ENCODE results near the gene GRM4.

Gene GRM4

DNA sequence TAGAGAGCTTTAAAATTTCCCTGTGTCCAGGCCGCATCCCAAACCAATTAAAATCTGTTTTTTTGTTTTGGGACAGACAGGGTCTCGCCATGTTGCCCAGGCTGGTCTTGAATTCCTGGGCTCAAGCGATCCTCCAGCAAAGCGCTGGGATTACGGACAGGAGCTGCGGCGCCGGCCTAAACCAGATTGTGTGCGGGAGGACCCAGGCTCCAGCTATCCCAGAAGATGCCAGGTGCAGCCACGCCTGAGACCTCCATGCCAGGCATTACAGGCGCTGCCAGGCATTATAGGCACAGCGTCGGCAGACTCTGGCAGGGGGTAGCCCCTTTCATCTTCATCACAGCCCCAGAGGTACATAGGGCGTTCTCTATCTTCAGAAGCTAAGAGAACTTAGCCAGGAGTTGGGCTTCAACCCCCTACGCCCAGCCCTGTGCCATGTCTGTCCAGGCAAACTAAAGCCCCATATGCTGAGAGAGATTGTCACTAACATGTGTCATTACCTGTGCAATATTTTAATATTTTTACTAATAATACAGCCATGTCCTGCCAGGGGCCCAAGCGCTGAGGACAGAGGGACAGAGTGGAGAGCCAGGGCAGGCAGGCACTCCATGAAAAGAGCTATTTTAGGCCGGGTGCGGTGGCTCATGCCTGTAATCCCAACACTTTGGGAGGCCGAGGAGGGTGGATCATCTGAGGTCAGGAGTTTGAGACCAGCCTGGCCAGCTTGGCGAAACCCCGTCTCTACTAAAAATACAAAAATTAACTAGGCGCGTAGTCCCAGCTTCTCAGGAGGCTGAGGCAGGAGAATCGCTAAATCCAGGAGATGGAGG, 9.8 kb upstream of the GRM4 start:
- Histone ChIP-seq H3K4me3 (ENCODE audit: low read length) (no peak overlapping the region), H2BK120ac (ENCODE audit: low read depth, low read length) (no peak overlapping the region), H4K8ac (ENCODE audit: low read depth, low read length) (no peak overlapping the region), H4K5ac (ENCODE audit: low read length) (no peak overlapping the region), H3K79me2 (ENCODE audit: control insufficient read depth, insufficient read depth, low read length) (no peaks in the 10 kb centered on the region), H3K23ac (ENCODE audit: low read length) (no peak overlapping the region), H3K79me1 (ENCODE audit: low read length) (no peaks in the 10 kb centered on the region), H3K4me1 (ENCODE audit: control insufficient read depth, low read depth, low read length) (peaks cover 5% of the 10 kb centered on the region), H3K36me3 (ENCODE audit: control insufficient read depth, insufficient read depth, low read length) (no peaks in the 10 kb centered on the region), H3K4ac (ENCODE audit: low read depth, low read length) (no peak overlapping the region), H2BK15ac (replicated peaks; ENCODE audit: low read depth) (no peak overlapping the region), H3K27me3 (ENCODE audit: insufficient read depth, low read length, poor library complexity) (no peaks in the 10 kb centered on the region), H3K9ac (ENCODE audit: low read length) (no peak overlapping the region), H3K27ac (ENCODE audit: low read depth, low read length) (no peak overlapping the region), H2BK5ac (ENCODE audit: low read length) (no peak overlapping the region), H3K18ac (ENCODE audit: low read length) (no peak overlapping the region), H2AK5ac (ENCODE audit: low read length) (no peak overlapping the region), H3K56ac (ENCODE audit: low read length) (no peak overlapping the region), H3K4me2 (ENCODE audit: low read length) (no peak overlapping the region)
- WGBS (ENCODE audit: extremely low coverage, insufficient coverage, low lambda C conversion rate) = no CpG with 5 or more reads among the region's 24 CpGs
- no peak for DNase-seq

DNA sequence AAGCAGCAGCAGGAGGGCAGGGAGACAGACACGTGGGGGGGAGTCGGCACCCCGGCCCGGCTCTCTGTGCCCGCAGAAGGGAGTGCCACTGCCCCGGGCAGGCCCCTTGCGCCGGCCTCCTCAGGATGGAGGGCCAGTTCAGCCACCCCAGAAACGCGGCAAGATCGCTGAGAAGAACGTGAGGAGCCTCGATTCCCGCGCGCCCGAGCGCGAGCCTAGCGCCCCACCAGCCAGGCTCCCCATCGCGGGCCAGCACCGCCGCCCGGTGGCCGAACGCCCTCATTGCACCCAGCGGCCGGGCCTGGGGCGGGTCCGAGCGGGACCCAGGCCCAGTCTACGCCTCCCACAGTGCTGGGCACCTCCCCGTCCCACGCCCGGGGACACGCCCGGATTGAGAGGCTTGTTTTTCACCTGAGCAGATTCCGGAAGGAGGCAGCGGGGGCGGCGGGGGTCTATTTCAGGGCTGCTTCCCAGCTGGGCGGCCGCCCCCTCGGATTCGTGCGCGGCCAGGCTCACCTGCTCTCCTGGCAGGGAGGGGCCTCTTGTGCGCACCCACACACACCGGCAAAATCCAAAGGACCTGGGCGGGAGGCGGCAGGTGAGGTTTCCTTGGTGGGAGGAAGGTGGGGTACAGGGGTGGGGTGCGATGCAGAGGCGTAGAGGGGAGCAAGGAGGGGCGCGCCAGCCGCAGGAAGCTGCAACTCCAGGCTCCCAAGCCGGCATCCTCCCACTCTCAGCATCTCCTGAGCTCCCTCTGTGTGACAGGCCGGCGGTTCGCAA, 9.0 kb upstream of the GRM4 start:
- Histone ChIP-seq H4K8ac (ENCODE audit: low read depth, low read length) (no peak overlapping the region), H3K23ac (ENCODE audit: low read length) (no peak overlapping the region), H2AK5ac (ENCODE audit: low read length) (no peak overlapping the region), H2BK5ac (ENCODE audit: low read length) (no peak overlapping the region), H3K27ac (ENCODE audit: low read depth, low read length) (no peak overlapping the region), H3K4me2 (ENCODE audit: low read length) (peak overlapping the region; percentile 48), H2BK120ac (ENCODE audit: low read depth, low read length) (no peak overlapping the region), H3K18ac (ENCODE audit: low read length) (no peak overlapping the region), H3K4me1 (ENCODE audit: control insufficient read depth, low read depth, low read length) (peaks cover 6% of the 10 kb centered on the region), H3K27me3 (ENCODE audit: insufficient read depth, low read length, poor library complexity) (no peaks in the 10 kb centered on the region), H3K56ac (ENCODE audit: low read length) (peak overlapping the region; percentile 78), H3K79me1 (ENCODE audit: low read length) (no peaks in the 10 kb centered on the region), H4K5ac (ENCODE audit: low read length) (no peak overlapping the region), H3K4me3 (ENCODE audit: low read length) (no peak overlapping the region), H3K79me2 (ENCODE audit: control insufficient read depth, insufficient read depth, low read length) (no peaks in the 10 kb centered on the region), H3K36me3 (ENCODE audit: control insufficient read depth, insufficient read depth, low read length) (no peaks in the 10 kb centered on the region), H3K4ac (ENCODE audit: low read depth, low read length) (no peak overlapping the region), H3K9ac (ENCODE audit: low read length) (peak overlapping the region; percentile 42), H2BK15ac (replicated peaks; ENCODE audit: low read depth) (no peak overlapping the region)
- no CpG with 5 or more reads among the region's 61 CpGs for WGBS (ENCODE audit: extremely low coverage, insufficient coverage, low lambda C conversion rate)
- DNase-seq = peak; percentile 51

DNA sequence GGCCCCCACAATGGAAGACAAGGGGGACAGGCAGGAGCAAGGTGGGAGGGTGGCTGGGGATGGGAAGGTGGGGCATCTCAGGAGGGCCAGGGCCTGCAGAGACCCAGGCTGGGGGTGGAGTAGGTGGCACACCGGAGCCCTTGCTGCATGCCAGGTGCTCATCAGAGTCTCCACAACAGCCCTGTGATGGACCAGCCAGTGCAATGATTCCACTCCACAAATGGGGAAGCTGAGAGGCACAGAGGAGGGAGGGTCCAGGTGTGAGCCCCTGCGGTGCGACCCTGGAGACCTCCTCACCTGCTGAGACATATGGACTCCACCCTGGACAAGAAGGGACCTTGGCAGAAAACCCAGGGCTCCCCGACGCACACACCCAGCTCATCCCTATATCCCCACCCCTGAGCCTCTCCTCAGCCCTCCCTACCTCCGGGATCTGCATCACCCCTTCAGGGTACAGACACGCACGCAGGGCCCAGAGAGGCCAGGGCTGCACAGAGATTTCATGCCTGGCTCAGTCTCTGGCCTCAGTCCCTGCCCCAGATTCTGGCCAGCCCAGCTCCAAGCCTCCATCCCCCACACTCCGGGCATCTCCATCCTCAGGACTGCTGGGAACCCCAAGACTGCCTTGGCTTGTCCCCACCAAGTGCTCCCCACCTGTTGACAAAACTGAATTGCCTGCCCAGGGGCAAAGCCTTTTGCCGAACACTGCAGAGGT, 7.1 kb upstream of the GRM4 start:
- DNase-seq = no peak
- no peak overlapping the region for H3K4me2 ChIP-seq (ENCODE audit: low read length)
- H3K4me3 ChIP-seq (ENCODE audit: low read length) = no peak overlapping the region
- no peaks in the 10 kb centered on the region for H3K27me3 ChIP-seq (ENCODE audit: insufficient read depth, low read length, poor library complexity)
- no peak overlapping the region for H4K8ac ChIP-seq (ENCODE audit: low read depth, low read length)
- H3K9ac ChIP-seq (ENCODE audit: low read length) = no peak overlapping the region
- no peak overlapping the region for H4K5ac ChIP-seq (ENCODE audit: low read length)
- no CpG with 5 or more reads among the region's 10 CpGs for WGBS (ENCODE audit: extremely low coverage, insufficient coverage, low lambda C conversion rate)
- no peak overlapping the region for H2BK15ac ChIP-seq (replicated peaks; ENCODE audit: low read depth)
- no peak overlapping the region for H3K56ac ChIP-seq (ENCODE audit: low read length)
- H3K23ac ChIP-seq (ENCODE audit: low read length) = no peak overlapping the region
- H3K4me1 ChIP-seq (ENCODE audit: control insufficient read depth, low read depth, low read length) = peaks cover 6% of the 10 kb centered on the region
- H3K79me2 ChIP-seq (ENCODE audit: control insufficient read depth, insufficient read depth, low read length) = no peaks in the 10 kb centered on the region
- no peak overlapping the region for H3K18ac ChIP-seq (ENCODE audit: low read length)
- no peak overlapping the region for H2AK5ac ChIP-seq (ENCODE audit: low read length)
- H2BK120ac ChIP-seq (ENCODE audit: low read depth, low read length) = no peak overlapping the region
- no peak overlapping the region for H3K27ac ChIP-seq (ENCODE audit: low read depth, low read length)
- H3K79me1 ChIP-seq (ENCODE audit: low read length) = no peaks in the 10 kb centered on the region
- H2BK5ac ChIP-seq (ENCODE audit: low read length) = no peak overlapping the region
- H3K4ac ChIP-seq (ENCODE audit: low read depth, low read length) = no peak overlapping the region
- no peaks in the 10 kb centered on the region for H3K36me3 ChIP-seq (ENCODE audit: control insufficient read depth, insufficient read depth, low read length)

DNA sequence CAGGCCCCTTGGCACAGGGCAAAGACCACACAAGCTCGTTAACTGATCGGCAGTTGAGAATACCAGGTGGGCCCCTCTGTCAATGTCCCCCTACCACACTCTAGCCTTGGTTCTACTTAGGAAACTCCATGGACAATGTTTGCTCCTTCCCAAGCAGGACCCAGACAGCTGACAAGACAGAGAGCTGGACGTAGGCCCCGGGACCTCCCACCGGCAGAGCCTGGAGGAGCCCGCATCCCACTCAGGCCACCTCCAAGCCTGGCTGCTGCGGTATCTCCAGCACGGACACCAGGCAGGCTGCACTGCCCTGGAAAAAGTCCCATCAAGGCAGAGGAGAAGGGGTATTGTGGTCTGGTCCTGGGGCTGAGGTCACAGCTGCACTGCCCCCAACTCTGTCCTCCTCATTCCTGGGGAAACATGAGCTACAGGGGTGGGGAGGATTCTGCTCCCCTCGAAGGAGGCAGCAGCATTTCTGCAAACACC, 6.2 kb upstream of the GRM4 start:
- Histone ChIP-seq H3K4ac (ENCODE audit: low read depth, low read length) (no peak overlapping the region), H2BK120ac (ENCODE audit: low read depth, low read length) (no peak overlapping the region), H3K4me3 (ENCODE audit: low read length) (no peak overlapping the region), H3K23ac (ENCODE audit: low read length) (no peak overlapping the region), H3K36me3 (ENCODE audit: control insufficient read depth, insufficient read depth, low read length) (no peaks in the 10 kb centered on the region), H3K9ac (ENCODE audit: low read length) (no peak overlapping the region), H3K27me3 (ENCODE audit: insufficient read depth, low read length, poor library complexity) (no peaks in the 10 kb centered on the region), H3K79me1 (ENCODE audit: low read length) (no peaks in the 10 kb centered on the region), H3K18ac (ENCODE audit: low read length) (no peak overlapping the region), H3K79me2 (ENCODE audit: control insufficient read depth, insufficient read depth, low read length) (no peaks in the 10 kb centered on the region), H3K27ac (ENCODE audit: low read depth, low read length) (no peak overlapping the region), H3K56ac (ENCODE audit: low read length) (no peak overlapping the region), H3K4me2 (ENCODE audit: low read length) (no peak overlapping the region), H2BK15ac (replicated peaks; ENCODE audit: low read depth) (no peak overlapping the region), H2BK5ac (ENCODE audit: low read length) (no peak overlapping the region), H4K8ac (ENCODE audit: low read depth, low read length) (no peak overlapping the region), H4K5ac (ENCODE audit: low read length) (no peak overlapping the region), H3K4me1 (ENCODE audit: control insufficient read depth, low read depth, low read length) (peaks cover 6% of the 10 kb centered on the region), H2AK5ac (ENCODE audit: low read length) (no peak overlapping the region)
- DNase-seq = no peak
- no CpG with 5 or more reads among the region's 9 CpGs for WGBS (ENCODE audit: extremely low coverage, insufficient coverage, low lambda C conversion rate)

DNA sequence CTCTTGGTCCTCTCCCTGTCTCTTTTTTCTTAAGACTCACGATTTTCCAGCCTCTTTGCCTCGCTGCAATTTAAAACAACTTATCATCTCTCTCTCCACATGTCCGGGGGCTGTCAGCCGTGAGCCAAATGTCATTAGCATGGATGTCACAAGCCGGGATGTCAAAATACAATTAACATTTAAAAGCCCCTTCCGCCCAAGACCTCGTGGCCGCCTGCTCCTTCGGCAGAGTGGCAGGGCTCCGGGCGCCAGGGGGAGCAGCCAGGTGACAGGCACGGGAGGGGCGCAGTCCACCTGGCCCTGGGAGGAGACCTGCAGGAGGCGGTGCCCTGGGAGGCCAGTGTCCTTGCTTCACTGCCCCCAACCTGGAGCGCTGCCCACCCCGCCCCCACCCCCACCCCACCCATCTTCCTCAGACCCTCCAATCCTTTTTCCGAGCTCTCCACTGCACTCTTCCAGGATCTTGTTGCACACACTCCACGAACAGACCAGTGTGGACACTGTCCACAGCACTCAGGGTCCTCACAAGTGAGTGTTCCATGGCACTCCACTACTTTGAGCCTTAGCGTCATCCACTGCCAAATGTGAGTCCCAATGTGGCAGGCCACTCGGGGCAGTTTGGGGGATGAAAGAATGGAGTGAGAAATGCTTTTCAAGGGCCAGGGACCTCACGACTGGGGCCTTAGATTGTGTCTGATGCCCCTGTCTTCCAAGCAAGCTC, 5.6 kb upstream of the GRM4 start:
- Histone ChIP-seq H3K27me3 (ENCODE audit: insufficient read depth, low read length, poor library complexity) (no peaks in the 10 kb centered on the region), H3K9ac (ENCODE audit: low read length) (no peak overlapping the region), H4K8ac (ENCODE audit: low read depth, low read length) (no peak overlapping the region), H3K27ac (ENCODE audit: low read depth, low read length) (no peak overlapping the region), H2BK15ac (replicated peaks; ENCODE audit: low read depth) (no peak overlapping the region), H3K4ac (ENCODE audit: low read depth, low read length) (no peak overlapping the region), H3K79me1 (ENCODE audit: low read length) (no peaks in the 10 kb centered on the region), H2BK120ac (ENCODE audit: low read depth, low read length) (no peak overlapping the region), H3K18ac (ENCODE audit: low read length) (no peak overlapping the region), H3K79me2 (ENCODE audit: control insufficient read depth, insufficient read depth, low read length) (no peaks in the 10 kb centered on the region), H3K36me3 (ENCODE audit: control insufficient read depth, insufficient read depth, low read length) (no peaks in the 10 kb centered on the region), H3K23ac (ENCODE audit: low read length) (no peak overlapping the region), H2BK5ac (ENCODE audit: low read length) (no peak overlapping the region), H3K4me1 (ENCODE audit: control insufficient read depth, low read depth, low read length) (peaks cover 6% of the 10 kb centered on the region), H2AK5ac (ENCODE audit: low read length) (no peak overlapping the region), H3K56ac (ENCODE audit: low read length) (no peak overlapping the region), H4K5ac (ENCODE audit: low read length) (no peak overlapping the region), H3K4me2 (ENCODE audit: low read length) (no peak overlapping the region), H3K4me3 (ENCODE audit: low read length) (no peak overlapping the region)
- peak; percentile 71 for DNase-seq
- WGBS (ENCODE audit: extremely low coverage, insufficient coverage, low lambda C conversion rate) = no CpG with 5 or more reads among the region's 21 CpGs
